GM13977 (cell line): ENCODE measurements around the gene SOCS7.

Experiments
- DNase-seq: peaks from one replicate; pipeline ENCODE4 v3.0.0; 2012; ENCODE audit warnings: low spot score
- in situ Hi-C: fragments of 300-500 bp; cut with MboI; formaldehyde crosslinking; loops from one replicate; pipeline ENCODE4 v1.12.0; 2022; ENCODE audit warnings: low sequenced_read_pairs, low pct_unique_long_range_greater_than_20kb, mixed read lengths, inconsistent platforms; ENCODE audit not compliant: unreplicated experiment
- TF ChIP-seq, protein P1 (sequence below): IDR thresholded peaks from 2 replicates; pipeline ENCODE4 v1.5.1; 2012; ENCODE audit warnings: mild to moderate bottlenecking, control low read depth; ENCODE audit not compliant: insufficient read depth; ENCODE audit errors: extremely low read depth, missing control alignments

Gene SOCS7

DNA sequence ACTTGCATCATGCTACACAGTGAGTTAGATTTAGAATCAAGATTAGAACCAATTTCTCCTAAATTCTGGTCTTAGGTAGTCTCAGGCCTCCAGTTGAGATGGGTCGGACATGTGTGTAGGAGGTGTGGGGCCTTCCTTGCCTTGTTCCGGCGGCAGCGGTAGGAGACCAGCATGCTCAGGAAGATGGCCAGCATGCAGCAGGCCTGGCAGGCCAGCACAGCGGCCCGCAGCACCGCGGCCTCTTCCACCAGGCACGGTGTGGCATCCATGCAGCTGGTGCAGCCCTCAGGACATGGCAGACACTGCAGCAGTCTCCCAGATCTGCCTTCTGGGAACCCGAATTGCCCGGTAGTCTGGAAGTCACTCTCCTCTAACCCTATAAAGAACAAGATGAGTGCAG, 14.8 kb upstream of the SOCS7 start:
- TF ChIP-seq, protein P1, sequence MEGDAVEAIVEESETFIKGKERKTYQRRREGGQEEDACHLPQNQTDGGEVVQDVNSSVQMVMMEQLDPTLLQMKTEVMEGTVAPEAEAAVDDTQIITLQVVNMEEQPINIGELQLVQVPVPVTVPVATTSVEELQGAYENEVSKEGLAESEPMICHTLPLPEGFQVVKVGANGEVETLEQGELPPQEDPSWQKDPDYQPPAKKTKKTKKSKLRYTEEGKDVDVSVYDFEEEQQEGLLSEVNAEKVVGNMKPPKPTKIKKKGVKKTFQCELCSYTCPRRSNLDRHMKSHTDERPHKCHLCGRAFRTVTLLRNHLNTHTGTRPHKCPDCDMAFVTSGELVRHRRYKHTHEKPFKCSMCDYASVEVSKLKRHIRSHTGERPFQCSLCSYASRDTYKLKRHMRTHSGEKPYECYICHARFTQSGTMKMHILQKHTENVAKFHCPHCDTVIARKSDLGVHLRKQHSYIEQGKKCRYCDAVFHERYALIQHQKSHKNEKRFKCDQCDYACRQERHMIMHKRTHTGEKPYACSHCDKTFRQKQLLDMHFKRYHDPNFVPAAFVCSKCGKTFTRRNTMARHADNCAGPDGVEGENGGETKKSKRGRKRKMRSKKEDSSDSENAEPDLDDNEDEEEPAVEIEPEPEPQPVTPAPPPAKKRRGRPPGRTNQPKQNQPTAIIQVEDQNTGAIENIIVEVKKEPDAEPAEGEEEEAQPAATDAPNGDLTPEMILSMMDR: no peak
- in situ Hi-C loops: no loop called here
- no peak for DNase-seq

DNA sequence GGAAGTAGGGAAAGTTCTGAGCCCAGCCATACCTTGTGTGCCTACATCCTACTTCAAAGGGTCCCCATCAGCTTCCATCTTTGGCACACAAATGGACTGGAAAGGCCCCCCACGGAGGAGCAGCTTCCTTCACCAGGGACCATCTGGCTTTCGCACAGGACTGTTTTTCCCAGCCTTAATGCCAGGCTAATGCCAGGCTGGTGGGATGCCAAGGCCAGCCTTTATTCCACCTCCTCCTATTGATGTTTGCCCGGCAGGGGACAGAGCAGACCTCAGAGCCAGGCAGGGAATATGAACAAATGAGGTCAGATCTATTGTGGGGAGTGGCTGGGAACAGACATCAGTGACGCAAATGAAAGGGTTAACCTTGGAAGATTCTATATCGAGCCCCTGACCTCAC, 13.6 kb upstream of the SOCS7 start:
- TF ChIP-seq, protein P1: no peak
- in situ Hi-C loops: no loop called here
- DNase-seq: no peak

DNA sequence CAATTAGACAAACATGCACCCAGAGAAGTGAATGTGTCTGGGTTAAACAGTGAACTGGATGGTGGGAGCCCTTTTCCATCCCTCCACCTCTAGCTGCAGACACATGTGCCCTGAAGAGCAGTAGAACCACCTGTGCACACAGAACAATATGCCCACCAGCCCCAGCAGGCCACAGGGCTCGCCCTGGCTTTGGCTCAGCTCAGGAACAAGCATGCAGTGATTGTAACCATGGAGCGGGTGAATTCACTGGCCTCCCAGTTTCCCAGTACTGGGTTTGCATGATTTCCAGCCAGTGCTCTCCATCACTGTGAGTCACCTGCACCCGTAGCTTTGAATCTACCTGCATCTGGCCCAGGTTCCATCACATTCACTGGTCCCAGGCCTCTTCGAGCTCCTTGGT, 13.1 kb upstream of the SOCS7 start:
- in situ Hi-C loops: no loop called here
- no peak for DNase-seq
- TF ChIP-seq, protein P1: no peak

DNA sequence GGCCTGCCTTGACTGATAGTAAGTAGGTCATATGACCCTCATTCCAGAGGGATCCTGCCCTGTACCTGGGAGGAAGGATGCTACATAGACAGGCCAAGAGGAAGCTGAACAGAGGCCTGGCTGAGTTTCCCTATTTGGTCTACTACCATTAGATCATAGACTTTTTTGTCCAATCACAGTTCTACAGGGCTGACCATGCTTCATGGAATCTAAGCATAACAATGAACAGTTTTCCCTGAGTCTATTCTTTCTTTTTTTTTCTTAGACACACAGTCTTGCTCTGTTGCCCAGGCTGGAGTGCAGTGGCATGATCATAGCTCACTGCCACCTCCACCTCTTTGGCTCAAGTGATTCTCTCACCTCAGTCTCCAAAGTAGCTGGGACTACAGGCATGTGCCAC, 11.8 kb upstream of the SOCS7 start:
- DNase-seq: no peak
- in situ Hi-C loops: no loop called here
- TF ChIP-seq, protein P1: no peak

DNA sequence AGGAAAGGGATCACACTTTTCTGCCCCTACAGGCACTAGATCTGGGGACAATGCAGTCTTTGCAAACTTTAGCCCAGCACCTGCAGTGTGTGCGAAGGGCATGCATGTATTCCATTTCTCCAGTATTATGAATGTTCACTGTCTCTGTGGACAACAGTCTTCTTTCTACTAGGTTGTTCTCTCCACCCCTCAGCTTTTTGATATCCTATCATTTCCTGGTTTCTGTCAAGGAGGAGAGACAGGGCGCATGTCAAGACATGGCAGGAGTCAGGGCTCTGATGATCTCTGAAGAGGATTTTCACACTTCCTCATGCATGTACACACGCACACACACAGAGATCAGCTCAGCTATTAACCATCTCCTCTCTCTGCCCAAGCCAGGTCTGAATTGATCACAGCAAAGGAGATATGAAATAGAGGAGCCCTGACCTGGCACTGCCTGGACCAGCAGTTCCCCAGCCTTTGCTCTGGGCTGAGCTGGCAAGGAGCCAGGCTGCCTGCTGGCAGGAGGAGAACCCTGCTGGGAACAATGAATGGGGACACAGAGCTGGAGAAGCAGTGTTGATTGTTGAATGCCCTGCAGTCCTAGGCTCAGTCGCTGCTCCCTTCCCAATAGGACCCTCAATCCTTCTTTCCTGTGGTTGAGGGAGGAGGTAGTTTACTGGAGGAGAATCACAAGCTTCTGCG, 10.5 kb upstream of the SOCS7 start:
- no peak for DNase-seq
- in situ Hi-C loops: no loop called here

DNA sequence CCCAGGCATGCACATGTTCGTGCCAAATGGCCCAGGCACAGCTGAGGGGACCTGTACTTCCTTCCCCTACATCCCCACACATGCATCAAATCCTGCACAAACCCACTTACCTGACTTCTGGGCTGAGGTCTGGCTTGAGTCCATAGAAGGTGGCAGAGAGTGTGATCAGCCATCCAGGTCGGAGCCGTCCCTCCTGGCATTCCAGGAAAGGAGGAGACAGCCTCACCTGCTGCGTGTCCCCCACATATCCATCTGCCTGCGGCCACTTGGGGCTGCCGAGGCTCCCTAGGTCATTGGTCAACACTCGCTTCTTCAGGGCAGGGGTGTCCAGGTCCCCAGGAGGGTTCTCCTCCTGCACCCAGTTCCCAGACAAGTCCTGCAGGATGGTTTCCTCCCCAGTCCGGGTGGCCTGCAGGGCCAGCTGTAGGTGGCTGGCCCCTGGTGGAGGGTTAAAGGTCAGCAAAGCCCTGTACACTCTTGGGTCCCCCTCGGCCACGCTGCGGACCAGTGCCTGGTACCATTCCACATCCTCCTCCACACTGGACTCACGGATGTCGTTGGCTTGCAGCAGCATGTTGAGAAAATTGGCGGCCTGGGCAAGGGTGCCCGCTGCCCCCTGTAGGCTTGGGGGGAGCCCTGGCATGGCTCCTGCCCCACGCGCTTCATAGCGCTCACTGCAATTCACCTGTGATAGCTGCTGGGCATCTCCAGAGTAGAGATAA, 8.6 kb upstream of the SOCS7 start:
- in situ Hi-C loops: no loop called here
- TF ChIP-seq, protein P1: no peak
- DNase-seq: no peak

More for the DNA sequence above, 10.5 kb upstream of the SOCS7 start:
- TF ChIP-seq, protein P1: no peak
